K562 (cell line): Measurements from ENCODE around the gene EPGN. TPM values are rescaled to one million over a fixed set of nuclear protein-coding genes. Genes with fewer than 3 reads are reported as not detected.

ENCODE experiments used
- BDP1 ChIP-seq: IDR thresholded peaks from 3 replicates; pipeline ENCODE4 v1.6.1; 2011; ENCODE audit not compliant: insufficient read length, insufficient read depth
- BRCA1 ChIP-seq, 2 experiments: fragments of 450-650 bp in 1 of 2; sonication (generic) in 1 of 2; formaldehyde crosslinking in 1 of 2; IDR thresholded peaks; 2 replicates each; pipeline versions ENCODE4 v1.5.0 to v1.6.1; 2017 to 2020; ENCODE audit warnings: mild to moderate bottlenecking in 1 of 2, missing genetic modification reagents in 1 of 2
- CTCFL ChIP-seq: IDR thresholded peaks from 2 replicates; pipeline ENCODE4 v1.6.1; 2011; ENCODE audit warnings: borderline replicate concordance, low read depth, mild to moderate bottlenecking, moderate library complexity, low read length; ENCODE audit not compliant: insufficient read depth, poor library complexity, severe bottlenecking
- DACH1 ChIP-seq: fragments of 450-650 bp; IDR thresholded peaks from 2 replicates; pipeline ENCODE4 v1.6.1; 2018; ENCODE audit not compliant: partially characterized antibody
- IFI16 ChIP-seq: fragments of 250-450 bp; sonication (Bioruptor Pico); IDR thresholded peaks from 2 replicates; pipeline ENCODE4 v2.1.2; 2022; ENCODE audit warnings: mild to moderate bottlenecking, inconsistent platforms
- MYBL2 ChIP-seq, 2 experiments: fragments of 450-650 bp in 1 of 2; sonication (generic) in 1 of 2; formaldehyde crosslinking in 1 of 2; IDR thresholded peaks; 2 replicates each; pipeline versions ENCODE4 v1.6.1 to v1.8.1; 2017 to 2022; ENCODE audit warnings: borderline replicate concordance in 1 of 2, inconsistent platforms in 1 of 2, low read depth in 1 of 2, mild to moderate bottlenecking in 1 of 2, missing genetic modification reagents in 1 of 2, moderate library complexity in 1 of 2
- NFE2L1 ChIP-seq: fragments of 450-650 bp; IDR thresholded peaks from 2 replicates; pipeline ENCODE4 v1.6.1; 2016; ENCODE audit warnings: missing genetic modification characterization, low read depth, mild to moderate bottlenecking, missing compliant biosample characterization, moderate library complexity, borderline replicate concordance
- PATZ1 ChIP-seq: fragments of 250-450 bp; sonication (Bioruptor Pico); IDR thresholded peaks from 2 replicates; pipeline ENCODE4 v1.5.0; 2020; ENCODE audit warnings: mild to moderate bottlenecking, borderline replicate concordance
- PRMT5 ChIP-seq: sonication (generic); formaldehyde crosslinking; IDR thresholded peaks from 2 replicates; pipeline ENCODE4 v1.5.0; 2020; ENCODE audit warnings: missing genetic modification reagents
- RBM34 ChIP-seq: fragments of 200-400 bp; formaldehyde crosslinking; IDR thresholded peaks from 2 replicates; pipeline ENCODE4 v1.6.1; 2018; ENCODE audit warnings: low read length, borderline replicate concordance; ENCODE audit not compliant: insufficient read depth
- RCOR1 ChIP-seq, 2 experiments: IDR thresholded peaks; 2 replicates each; pipeline ENCODE4 v1.6.1; 2012; ENCODE audit warnings: low read depth in 2 of 2, low read length in 2 of 2, borderline replicate concordance in 1 of 2, improper control_type of control experiment in 1 of 2
- SIRT6 ChIP-seq: IDR thresholded peaks from one replicate; pipeline ENCODE4 v1.6.1; 2012; ENCODE audit warnings: low read depth, mild to moderate bottlenecking, control low read depth, inconsistent platforms, low read length, moderate library complexity
- SP1 ChIP-seq: sonication (generic); formaldehyde crosslinking; IDR thresholded peaks from 2 replicates; pipeline ENCODE4 v1.8.1; 2022; ENCODE audit warnings: mild to moderate bottlenecking, missing genetic modification reagents
- SRSF1 ChIP-seq: fragments of 200-400 bp; formaldehyde crosslinking; IDR thresholded peaks from 2 replicates; pipeline ENCODE4 v1.6.1; 2017; ENCODE audit warnings: mild to moderate bottlenecking, low read depth, low read length, moderate library complexity
- TAF1 ChIP-seq: IDR thresholded peaks from 2 replicates; pipeline ENCODE4 v1.6.1; 2011; ENCODE audit warnings: mild to moderate bottlenecking, low read length, moderate library complexity; ENCODE audit not compliant: insufficient read depth, control insufficient read depth, severe bottlenecking; ENCODE audit errors: extremely low read depth
- XRCC4 ChIP-seq: IDR thresholded peaks from one replicate; pipeline ENCODE4 v1.6.1; 2011; ENCODE audit not compliant: insufficient read depth, insufficient read length; ENCODE audit errors: extremely low read depth
- ZBTB9 ChIP-seq: fragments of 450-650 bp; formaldehyde crosslinking; IDR thresholded peaks from 2 replicates; pipeline ENCODE4 v1.4.0; 2020; ENCODE audit warnings: mild to moderate bottlenecking, moderate library complexity
- ZNF143 ChIP-seq: sonication (generic); formaldehyde crosslinking; IDR thresholded peaks from 2 replicates; pipeline ENCODE4 v1.9.0; 2022; ENCODE audit warnings: mild to moderate bottlenecking, missing genetic modification reagents
- ZNF165 ChIP-seq: fragments of 250-450 bp; sonication (Bioruptor Pico); IDR thresholded peaks from 2 replicates; pipeline ENCODE4 v1.4.0; 2020; ENCODE audit warnings: borderline replicate concordance
- ZNF324 ChIP-seq: fragments of 250-450 bp; sonication (Bioruptor Pico); IDR thresholded peaks from 2 replicates; pipeline ENCODE4 v1.4.0; 2020; ENCODE audit warnings: mild to moderate bottlenecking
- ZNF408 ChIP-seq: fragments of 250-450 bp; sonication (Bioruptor Pico); IDR thresholded peaks from 2 replicates; pipeline ENCODE4 v1.4.0; 2020; ENCODE audit warnings: low read depth, mild to moderate bottlenecking, moderate library complexity
- ZNF511 ChIP-seq: sonication (generic); formaldehyde crosslinking; IDR thresholded peaks from 2 replicates; pipeline ENCODE4 v1.8.0; 2022; ENCODE audit warnings: mild to moderate bottlenecking, missing genetic modification reagents
- ZNF764 ChIP-seq: fragments of 250-450 bp; sonication (Bioruptor Pico); IDR thresholded peaks from 2 replicates; pipeline ENCODE4 v1.4.0; 2020; ENCODE audit warnings: low read depth, mild to moderate bottlenecking, moderate library complexity
- polyA plus RNA-seq, 8 experiments: library from polyadenylated mRNA; depleted of rRNA in 4 of 8; stranded (reverse) in 5 of 8; unstranded in 3 of 8; fragments of >200 nt; fragmentation: Nextera tagmentation in 2 of 8; fragmentation: Illumina TruSeq in 1 of 8; extraction: Ambion mirVana in 2 of 8; extraction: Trizol in 1 of 8; gene quantifications; 2 replicates each; pipeline versions ENCODE4 v1.2.1 to v1.2.3, GENCODE V29; 2011 to 2014; ENCODE audit warnings: inconsistent platforms in 1 of 8, missing spikeins in 1 of 8
- total RNA-seq, 7 experiments: library from RNA; depleted of rRNA in 6 of 7; stranded (reverse); fragments of >200 nt in 6 of 7; fragmentation: Illumina TruSeq in 2 of 7; extraction: Trizol in 2 of 7; gene quantifications; 2 replicates each; pipeline versions ENCODE4 v1.2.1 to v1.2.3, GENCODE V29; 2011 to 2021; ENCODE audit warnings: low replicate concordance in 1 of 7

Gene EPGN
- total and polyA plus RNA-seq, 9 of the 15 experiments (the other 6 are each of a cell fraction or from before 2014, with no cell fraction given) = 0.10 to 0.56 TPM; not detected in 7

- no peak for TF ChIP-seq CTCFL
- TF ChIP-seq RBM34 = no peak
- no peak for TF ChIP-seq TAF1
- TF ChIP-seq ZNF408 (CRISPR knock-in tag) = no peak
- TF ChIP-seq RCOR1 (IDR thresholded peaks at IDR 0.05; ENCODE audit: borderline replicate concordance in 1 of 2, low read depth in 2 of 2, low read length in 2 of 2) = no peak
- no peak for TF ChIP-seq SRSF1
- TF ChIP-seq ZBTB9 (CRISPR knock-in tag) = no peak
- TF ChIP-seq BRCA1 (IDR thresholded peaks at IDR 0.05) = no peak
- no peak for TF ChIP-seq BRCA1 (CRISPR knock-in tag; IDR thresholded peaks at IDR 0.05)
- TF ChIP-seq PRMT5 (CRISPR knock-in tag) = no peak
- TF ChIP-seq SP1 (CRISPR knock-in tag) = no peak
- no peak for TF ChIP-seq IFI16
- peak; percentile 78 for TF ChIP-seq ZNF324 (CRISPR knock-in tag)
- TF ChIP-seq ZNF764 (CRISPR knock-in tag) = no peak
- no peak for TF ChIP-seq ZNF511 (CRISPR knock-in tag)
- TF ChIP-seq DACH1 = no peak
- no peak for TF ChIP-seq NFE2L1 (tag)
- no peak for TF ChIP-seq SIRT6
- no peak for TF ChIP-seq ZNF165 (CRISPR knock-in tag)
- TF ChIP-seq ZNF143 (CRISPR knock-in tag) = no peak
- no peak for TF ChIP-seq PATZ1
- peak; percentile 66; the same call in 1 of the 2 replicates for TF ChIP-seq MYBL2 (IDR thresholded peaks at IDR 0.05; ENCODE audit: low read depth)
- TF ChIP-seq MYBL2 (CRISPR knock-in tag; IDR thresholded peaks at IDR 0.05; ENCODE audit: borderline replicate concordance) = no peak
- no peak for TF ChIP-seq XRCC4
- TF ChIP-seq BDP1 = no peak
Measured at GRCh38 chr4:74330295-74330750, 22.1 kb downstream of the EPGN start (continued).
